Activated gamma-delta T cell treated with Interleukin-2 at 50 U/mL for 16 hours (primary cell): ENCODE measurements around the gene CASP6.

Experiments used
- DNase-seq: peaks from one replicate; pipeline ENCODE4 v3.0.0-alpha.2; 2020

The CASP6 gene

GRCh38 chr4:109702950-109703663 lies at the start of gene CASP6:
CASP6 (minus strand) TSS chr4:109703445; CDS start chr4:109703395, 50 bp downstream.
- peak; percentile 61 for DNase-seq

GRCh38 chr4:109752525-109752924 lies 49.3 kb upstream of the CASP6 start:
- DNase-seq, result no peak

GRCh38 chr4:109751852-109752251 lies 48.6 kb upstream of the CASP6 start:
- DNase-seq, result no peak

GRCh38 chr4:109750652-109751244 lies 47.5 kb upstream of the CASP6 start:
- DNase-seq, result no peak

- DNase-seq, result no peak
Observed at GRCh38 chr4:109749388-109750082, 46.3 kb upstream of the CASP6 start.

- no peak for DNase-seq
Observed at GRCh38 chr4:109748114-109748513, 44.9 kb upstream of the CASP6 start.

GRCh38 chr4:109746728-109747127 lies 43.5 kb upstream of the CASP6 start:
- no peak for DNase-seq

- no peak for DNase-seq
Observed at GRCh38 chr4:109745830-109746229, 42.6 kb upstream of the CASP6 start.

GRCh38 chr4:109739547-109739946 lies 36.3 kb upstream of the CASP6 start:
- DNase-seq, result no peak

- DNase-seq, result no peak
Observed at GRCh38 chr4:109738104-109738872, 35.0 kb upstream of the CASP6 start.

- DNase-seq, result no peak
Observed at GRCh38 chr4:109735566-109736365, 32.5 kb upstream of the CASP6 start.

GRCh38 chr4:109733728-109734127 lies 30.5 kb upstream of the CASP6 start:
- no peak for DNase-seq

- DNase-seq, result no peak
Observed at GRCh38 chr4:109730619-109731545, 27.6 kb upstream of the CASP6 start.

GRCh38 chr4:109729718-109730618 lies 26.7 kb upstream of the CASP6 start, which contains the start of gene PLA2G12A:
PLA2G12A (minus strand) TSS chr4:109730070; CDS start chr4:109729809, 261 bp downstream.
- peak; percentile 74 for DNase-seq

GRCh38 chr4:109729117-109729717 lies 26.0 kb upstream of the CASP6 start:
- no peak for DNase-seq

GRCh38 chr4:109728385-109728784 lies 25.1 kb upstream of the CASP6 start:
- no peak for DNase-seq

GRCh38 chr4:109723110-109723509 lies 19.9 kb upstream of the CASP6 start:
- no peak for DNase-seq

GRCh38 chr4:109722357-109722756 lies 19.1 kb upstream of the CASP6 start:
- DNase-seq, result no peak

- DNase-seq, result no peak
Observed at GRCh38 chr4:109721033-109721432, 17.8 kb upstream of the CASP6 start.

GRCh38 chr4:109719604-109720003 lies 16.4 kb upstream of the CASP6 start:
- no peak for DNase-seq
